Karpas-422 (cell line): ENCODE data around the gene TRABD. TPM values are rescaled to one million over a fixed set of nuclear protein-coding genes. Genes with fewer than 3 reads are reported as not detected.

Source experiments
- DNase-seq: peaks from one replicate; pipeline ENCODE4 v3.0.0-alpha.2; 2015
- H2AFZ ChIP-seq: fragments of 200-600 bp; sonication (generic); 2 replicates; pipeline ENCODE4 v1.6.1; 2014; ENCODE audit warnings: antibody characterized with exemption, low read length, mixed read lengths
- H3K27ac ChIP-seq: fragments of 200-600 bp; sonication (generic); 2 replicates; pipeline ENCODE4 v1.5.1; 2014; ENCODE audit warnings: mild to moderate bottlenecking, low read length, moderate library complexity
- H3K27me3 ChIP-seq: fragments of 200-600 bp; sonication (generic); 2 replicates; pipeline ENCODE4 v1.6.1; 2014; ENCODE audit warnings: low read length, mixed read lengths
- H3K36me3 ChIP-seq: fragments of 200-600 bp; sonication (generic); 2 replicates; pipeline ENCODE4 v1.6.1; 2014; ENCODE audit warnings: low read length, mixed read lengths; ENCODE audit not compliant: insufficient read depth
- H3K4me1 ChIP-seq: fragments of 200-600 bp; sonication (generic); 2 replicates; pipeline ENCODE4 v1.6.1; 2014; ENCODE audit warnings: mild to moderate bottlenecking, low read length, mixed read lengths
- H3K4me2 ChIP-seq: fragments of 200-600 bp; sonication (generic); 2 replicates; pipeline ENCODE4 v1.6.1; 2014; ENCODE audit warnings: low read length, low read depth, mild to moderate bottlenecking; ENCODE audit not compliant: poor library complexity, severe bottlenecking
- H3K4me3 ChIP-seq: fragments of 200-600 bp; sonication (generic); 2 replicates; pipeline ENCODE4 v1.5.1; 2014; ENCODE audit warnings: mild to moderate bottlenecking, antibody characterized with exemption, low read length, mixed read lengths
- H3K79me2 ChIP-seq: fragments of 200-600 bp; sonication (generic); 2 replicates; pipeline ENCODE4 v1.6.1; 2014; ENCODE audit warnings: mild to moderate bottlenecking, low read length, mixed read lengths
- H3K9ac ChIP-seq: fragments of 200-600 bp; sonication (generic); 2 replicates; pipeline ENCODE4 v1.6.0; 2014; ENCODE audit warnings: low read length
- H3K9me2 ChIP-seq: fragments of 200-600 bp; sonication (generic), shearing (Covaris generic); replicated peaks from 2 replicates; pipeline ENCODE4 v1.6.0; 2014; ENCODE audit warnings: mild to moderate bottlenecking, low read length, moderate library complexity; ENCODE audit not compliant: insufficient read depth
- H3K9me3 ChIP-seq: fragments of 300-700, 200-600 bp; sonication (generic); 2 replicates; pipeline ENCODE4 v1.6.1; 2014; ENCODE audit warnings: low read length, mixed read lengths
- H4K20me1 ChIP-seq: fragments of 200-600 bp; sonication (generic); 2 replicates; pipeline ENCODE4 v1.6.1; 2014; ENCODE audit warnings: mild to moderate bottlenecking, antibody characterized with exemption, low read length, low read depth; ENCODE audit not compliant: insufficient read depth
- total RNA-seq: library from RNA; depleted of rRNA; stranded (reverse); fragments of >200 nt; shearing (Covaris generic); gene quantifications from 2 replicates; pipeline ENCODE4 v1.2.3, GENCODE V29; 2014; ENCODE audit warnings: low replicate concordance

Gene TRABD
- total RNA-seq, 1 experiment from 2014 or later = 46.7 TPM

DNA sequence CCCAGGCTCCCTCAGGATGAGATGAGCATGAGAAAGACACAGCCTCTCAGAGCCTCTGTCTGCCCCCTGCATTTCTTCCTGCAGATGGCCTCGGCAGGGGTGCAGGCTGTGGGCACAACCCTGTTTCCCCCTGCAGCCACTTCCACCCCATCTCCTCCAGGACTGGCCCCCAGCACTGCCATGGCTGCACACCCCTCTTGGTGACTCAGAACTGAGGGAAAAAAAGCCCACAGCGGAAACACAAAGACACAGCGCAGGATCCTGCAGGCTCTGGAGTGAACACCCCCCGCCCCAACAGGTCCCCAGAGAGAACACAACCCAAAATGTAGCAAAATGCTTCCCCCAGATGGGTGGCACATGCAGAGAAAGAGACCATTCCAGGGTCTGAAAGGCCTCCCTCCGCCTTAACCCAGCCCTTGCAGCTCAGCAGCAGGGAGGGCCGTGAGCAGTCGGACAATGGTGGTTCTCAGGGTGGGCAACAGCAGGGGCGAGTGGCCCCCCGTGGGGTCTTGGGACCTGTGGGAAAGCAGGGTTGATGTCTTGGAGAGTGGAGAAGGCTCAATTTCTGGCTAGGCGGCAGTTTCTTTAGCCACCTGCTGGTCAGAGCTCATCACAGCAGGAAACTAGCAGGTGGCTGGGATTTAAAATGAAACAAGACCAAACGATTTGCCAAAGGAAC lies 51.2 kb downstream of the TRABD start:
- Histone ChIP-seq H3K27me3 (no peaks in the 10 kb centered on the region), H3K9me3 (no peaks in the 10 kb centered on the region), H3K9ac (no peak overlapping the region), H4K20me1 (peaks cover 18% of the 10 kb centered on the region), H3K36me3 (peaks cover 10% of the 10 kb centered on the region; the same call in 1 of the 2 replicates), H3K4me1 (peaks cover 7% of the 10 kb centered on the region), H3K4me3 (no peak overlapping the region), H3K27ac (no peak overlapping the region), H3K4me2 (no peak overlapping the region), H2AFZ (no peak overlapping the region), H3K9me2 (no peaks in the 10 kb centered on the region), H3K79me2 (peaks cover 63% of the 10 kb centered on the region)
- peak; percentile 61 for DNase-seq

DNA sequence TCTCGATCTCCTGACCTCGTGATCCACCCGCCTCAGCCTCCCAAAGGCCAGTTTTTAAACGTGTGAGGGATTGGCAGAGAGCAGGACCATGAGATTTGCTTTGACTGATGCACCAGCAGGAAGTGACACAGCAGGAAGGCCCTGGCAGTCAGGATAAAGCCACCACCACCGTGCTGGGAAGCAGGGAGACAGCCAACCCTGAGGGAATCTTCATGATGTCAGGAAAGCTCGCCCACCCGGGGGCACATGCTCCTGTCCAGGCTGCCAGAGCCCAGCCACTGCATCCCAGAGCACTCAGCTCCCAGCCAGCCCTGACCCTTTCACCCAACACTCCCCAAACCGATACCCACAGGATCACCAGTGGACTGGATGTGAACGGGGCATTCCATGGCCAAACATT lies 53.0 kb downstream of the TRABD start:
- Histone ChIP-seq H3K27me3 (no peaks in the 10 kb centered on the region), H3K9me3 (no peaks in the 10 kb centered on the region), H4K20me1 (peaks cover 20% of the 10 kb centered on the region), H3K4me2 (no peak overlapping the region), H3K27ac (no peak overlapping the region), H2AFZ (no peak overlapping the region), H3K4me1 (peaks cover 24% of the 10 kb centered on the region), H3K79me2 (peaks cover 80% of the 10 kb centered on the region), H3K9me2 (no peaks in the 10 kb centered on the region), H3K9ac (no peak overlapping the region), H3K36me3 (peaks cover 10% of the 10 kb centered on the region; the same call in 1 of the 2 replicates), H3K4me3 (no peak overlapping the region)
- no peak for DNase-seq

DNA sequence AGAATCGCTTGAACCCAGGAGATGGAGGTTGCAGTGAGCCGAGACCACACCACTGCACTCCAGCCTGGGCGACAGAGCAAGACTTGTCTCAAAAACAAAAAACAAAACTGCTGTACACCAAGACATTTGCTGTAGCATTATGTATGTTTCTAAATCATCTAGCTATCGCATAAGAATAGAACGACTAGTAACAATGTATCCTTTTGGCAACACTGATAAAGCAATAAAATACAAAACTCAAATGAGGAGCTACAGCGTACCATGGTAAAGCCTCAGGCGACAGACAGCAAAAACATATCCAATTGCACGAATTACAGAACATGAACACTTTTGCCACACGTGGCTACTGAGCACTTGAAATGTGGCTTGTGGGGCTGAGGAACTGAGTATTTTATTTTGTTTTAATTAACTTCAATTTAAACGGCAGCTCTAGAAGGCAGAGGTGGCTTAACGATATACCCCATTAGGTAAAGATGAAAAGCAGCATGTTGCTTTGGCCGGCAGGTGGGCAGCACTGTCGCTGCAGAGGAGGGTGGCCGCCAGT lies 56.8 kb downstream of the TRABD start:
- H3K79me2 ChIP-seq = peaks cover 75% of the 10 kb centered on the region
- H3K9me3 ChIP-seq = no peaks in the 10 kb centered on the region
- DNase-seq = no peak
- peaks cover 14% of the 10 kb centered on the region; the same call in 1 of the 2 replicates for H3K36me3 ChIP-seq
- peaks cover 23% of the 10 kb centered on the region; the same call in 1 of the 2 replicates for H4K20me1 ChIP-seq
- H3K4me3 ChIP-seq = peak overlapping the region; percentile 71
- H3K4me1 ChIP-seq = peaks cover 49% of the 10 kb centered on the region
- peak overlapping the region; percentile 43 for H3K9ac ChIP-seq
- no peaks in the 10 kb centered on the region for H3K9me2 ChIP-seq
- H3K27ac ChIP-seq = no peak overlapping the region
- H3K4me2 ChIP-seq = peak overlapping the region; percentile 62
- H2AFZ ChIP-seq = no peak overlapping the region
- no peaks in the 10 kb centered on the region for H3K27me3 ChIP-seq

DNA sequence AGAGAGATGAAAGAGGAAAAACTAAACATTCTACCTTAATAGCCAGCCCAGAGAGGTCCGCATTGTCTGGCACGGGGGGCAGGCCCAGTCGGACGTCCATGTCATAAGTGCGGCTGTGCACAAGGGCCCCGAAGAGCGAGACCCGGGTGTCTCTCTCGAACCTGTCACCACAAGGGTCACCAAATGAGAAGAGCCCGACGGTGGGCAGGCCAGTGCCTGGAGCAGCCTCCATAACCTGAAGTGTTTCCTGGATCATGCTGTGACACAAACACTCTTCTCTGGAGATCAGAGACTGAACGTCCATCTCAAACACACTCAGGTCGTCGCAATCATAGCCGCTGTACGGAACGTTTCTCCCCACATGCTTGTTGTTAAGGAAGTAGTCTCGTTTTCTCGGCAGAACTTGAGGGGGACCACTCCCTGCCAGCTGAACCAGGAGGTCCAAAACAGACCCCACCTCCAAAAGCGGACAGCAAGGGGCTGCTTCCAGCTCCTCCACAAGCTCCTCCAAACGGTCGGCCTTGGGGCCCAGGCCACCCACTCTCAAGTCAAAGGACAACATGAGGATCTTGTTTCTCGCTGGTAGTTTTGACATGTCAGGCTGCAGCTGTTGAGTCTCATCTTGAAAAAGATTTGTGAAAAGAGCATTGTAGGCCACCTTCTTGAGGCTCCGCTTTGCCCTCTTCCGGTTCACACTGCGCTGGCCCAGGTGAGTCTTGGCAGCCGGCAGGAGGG lies 58.1 kb downstream of the TRABD start:
- Histone ChIP-seq H3K9ac (peak overlapping the region; percentile 72), H4K20me1 (peaks cover 30% of the 10 kb centered on the region; the same call in 1 of the 2 replicates), H3K4me3 (peak overlapping the region; percentile 71), H2AFZ (no peak overlapping the region), H3K9me2 (no peaks in the 10 kb centered on the region), H3K27me3 (no peaks in the 10 kb centered on the region), H3K9me3 (no peaks in the 10 kb centered on the region), H3K27ac (peak overlapping the region; percentile 70), H3K79me2 (peaks cover 69% of the 10 kb centered on the region), H3K4me2 (peak overlapping the region; percentile 92), H3K36me3 (peaks cover 16% of the 10 kb centered on the region; the same call in 1 of the 2 replicates), H3K4me1 (peaks cover 63% of the 10 kb centered on the region)
- DNase-seq = no peak

DNA sequence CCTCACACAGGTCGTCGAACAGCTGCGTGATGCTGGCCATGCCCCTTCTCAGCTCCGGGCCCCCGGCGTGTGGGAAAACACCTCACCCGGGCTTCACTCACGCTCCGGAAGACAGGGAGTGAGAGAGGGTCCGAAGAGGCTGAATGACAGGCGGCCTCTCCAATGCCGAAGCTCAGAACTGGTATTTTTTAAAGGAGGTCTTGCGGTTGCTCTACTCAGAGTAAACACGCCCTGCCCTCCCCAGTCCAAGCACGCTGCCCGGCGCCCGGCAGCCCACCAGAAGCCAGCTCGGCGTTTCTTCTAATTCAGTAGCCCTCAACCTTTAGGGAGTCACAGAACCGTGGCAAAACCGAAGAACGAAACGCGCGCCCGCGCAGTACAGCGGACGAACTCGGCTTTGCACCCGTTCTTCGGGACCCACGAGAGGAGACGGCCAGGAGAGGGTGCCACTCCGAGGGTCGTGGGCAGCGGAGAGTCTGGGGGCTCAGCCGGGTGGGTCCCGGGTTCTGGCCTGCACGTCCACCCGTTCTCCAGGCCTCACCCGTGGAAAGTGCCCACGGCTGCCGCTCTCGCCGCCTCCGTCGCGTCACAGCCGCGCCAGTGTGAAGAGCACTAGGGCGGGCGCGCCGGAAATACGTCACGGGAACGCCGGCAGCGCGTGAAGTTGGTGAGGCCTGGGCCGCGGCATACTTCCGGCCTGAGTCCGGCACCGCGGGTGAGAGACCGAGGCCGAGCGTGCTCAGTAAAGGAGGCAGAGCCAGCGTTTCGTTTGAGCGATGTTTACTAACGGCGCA lies 58.9 kb downstream of the TRABD start, which contains the start of gene TUBGCP6:
Gene TUBGCP6 (minus strand): TSS at position 604 of the 794 bp plus-strand sequence. CDS start 564 bp downstream, at position 40.
- Histone ChIP-seq H2AFZ (no peak within 1 kb of the TSS; the same call in 1 of the 2 replicates), H3K9ac (peak within 1 kb of the TSS; percentile 72), H3K4me2 (peak within 1 kb of the TSS; percentile 92), H3K79me2 (peaks cover 67% of the 10 kb centered on the region), H3K4me3 (peak within 1 kb of the TSS; percentile 71), H3K27me3 (no peaks in the 10 kb centered on the region), H3K9me2 (no peaks in the 10 kb centered on the region), H4K20me1 (peaks cover 30% of the 10 kb centered on the region; the same call in 1 of the 2 replicates), H3K27ac (peak within 1 kb of the TSS; percentile 70), H3K4me1 (peaks cover 67% of the 10 kb centered on the region), H3K36me3 (peaks cover 16% of the 10 kb centered on the region; the same call in 1 of the 2 replicates), H3K9me3 (no peaks in the 10 kb centered on the region)
- DNase-seq = peak; percentile 97

DNA sequence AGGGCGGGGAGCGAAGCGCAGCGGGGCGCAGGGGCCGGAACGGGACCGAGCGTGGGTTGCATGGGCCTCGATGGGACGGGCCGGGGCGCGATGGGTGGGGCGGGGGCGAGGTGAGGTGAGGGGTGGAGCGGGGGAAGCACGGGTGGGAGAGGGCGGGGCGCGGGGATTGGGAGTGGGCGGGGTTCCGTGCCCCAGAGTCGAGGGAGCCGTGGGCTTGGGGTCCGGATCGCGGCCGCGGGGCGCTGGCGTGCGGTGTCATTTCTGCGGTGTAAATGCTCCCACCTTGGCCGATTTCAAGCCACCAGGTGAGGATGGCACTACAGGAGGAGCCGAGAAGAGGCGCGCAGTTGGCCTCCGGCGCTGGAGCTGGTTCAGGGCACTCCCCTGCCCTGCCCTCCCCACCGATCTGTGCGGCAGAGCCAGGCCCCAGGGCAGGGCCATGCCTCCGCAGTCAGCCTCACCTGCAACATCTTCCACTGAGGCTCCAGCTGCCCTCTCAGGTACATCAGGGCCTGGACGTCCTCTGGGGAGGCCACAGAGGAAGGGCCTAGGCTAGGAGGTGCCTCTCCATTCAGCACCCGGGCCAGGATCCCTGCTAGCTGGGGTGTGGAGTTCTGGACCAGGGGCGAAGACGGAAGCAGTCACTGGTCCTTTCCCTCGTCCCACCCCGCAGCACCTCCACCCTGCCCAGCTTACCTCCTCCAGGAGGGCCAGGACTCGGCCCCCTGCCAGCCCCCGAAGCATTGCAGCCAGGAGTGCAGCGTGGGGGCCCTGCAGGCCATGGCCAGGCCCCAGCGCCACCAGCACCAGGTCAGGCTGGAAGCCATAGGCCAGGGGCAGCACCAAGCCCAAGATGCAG lies 59.7 kb downstream of the TRABD start:
- peak overlapping the region; percentile 71 for H3K4me3 ChIP-seq
- H3K9me3 ChIP-seq = no peaks in the 10 kb centered on the region
- H3K9me2 ChIP-seq = no peaks in the 10 kb centered on the region
- H3K4me1 ChIP-seq = peaks cover 76% of the 10 kb centered on the region
- peaks cover 36% of the 10 kb centered on the region; the same call in 1 of the 2 replicates for H4K20me1 ChIP-seq
- peak overlapping the region; percentile 72 for H3K9ac ChIP-seq
- H3K27ac ChIP-seq = peak overlapping the region; percentile 70
- H3K79me2 ChIP-seq = peaks cover 67% of the 10 kb centered on the region
- DNase-seq = no peak
- H3K36me3 ChIP-seq = peaks cover 11% of the 10 kb centered on the region; the same call in 1 of the 2 replicates
- H3K4me2 ChIP-seq = peak overlapping the region; percentile 92
- H2AFZ ChIP-seq = no peak overlapping the region
- no peaks in the 10 kb centered on the region for H3K27me3 ChIP-seq
